ENCODE measurements around the gene SPEN. TPM values are rescaled to one million over a fixed set of nuclear protein-coding genes. Genes with fewer than 3 reads are reported as not detected.
A peak's percentile ranks its signal among the peaks of the same experiment; 100 is the strongest.

The SPEN gene
- polyA plus RNA-seq, 1 donor from 2014 or later: 7.1 TPM

DNA sequence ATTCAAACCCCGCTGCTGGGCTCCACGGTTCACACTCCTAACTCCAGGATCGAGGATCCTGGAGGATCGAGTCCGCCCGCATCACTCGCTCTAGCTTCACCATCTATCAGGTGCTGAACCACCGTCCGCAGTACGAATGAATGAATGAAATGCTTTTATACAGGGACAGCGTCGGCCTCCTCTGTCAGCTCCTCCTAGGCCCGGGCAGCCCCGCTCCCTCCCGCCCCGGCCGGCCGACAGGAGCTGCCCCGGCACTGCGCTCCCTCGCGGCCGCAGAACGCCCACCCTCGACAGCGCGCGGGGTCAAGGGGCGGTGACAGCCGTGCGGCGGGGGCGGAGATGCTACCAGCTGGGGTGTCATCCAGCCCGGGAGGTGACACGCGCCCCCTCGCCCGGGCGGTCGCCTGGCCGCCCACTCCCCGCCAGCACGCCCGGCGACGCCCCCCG is 127.9 kb downstream of the SPEN start:
- peaks cover 29% of the 10 kb centered on the region for H3K79me2 ChIP-seq (replicated peaks; ENCODE audit: insufficient read depth, low read length)
- H3K9me3 ChIP-seq (ENCODE audit: low read length): no peaks in the 10 kb centered on the region
- H3K4me3 ChIP-seq (ENCODE audit: low read length): peak overlapping the region; percentile 73
- TF ChIP-seq, protein P1, sequence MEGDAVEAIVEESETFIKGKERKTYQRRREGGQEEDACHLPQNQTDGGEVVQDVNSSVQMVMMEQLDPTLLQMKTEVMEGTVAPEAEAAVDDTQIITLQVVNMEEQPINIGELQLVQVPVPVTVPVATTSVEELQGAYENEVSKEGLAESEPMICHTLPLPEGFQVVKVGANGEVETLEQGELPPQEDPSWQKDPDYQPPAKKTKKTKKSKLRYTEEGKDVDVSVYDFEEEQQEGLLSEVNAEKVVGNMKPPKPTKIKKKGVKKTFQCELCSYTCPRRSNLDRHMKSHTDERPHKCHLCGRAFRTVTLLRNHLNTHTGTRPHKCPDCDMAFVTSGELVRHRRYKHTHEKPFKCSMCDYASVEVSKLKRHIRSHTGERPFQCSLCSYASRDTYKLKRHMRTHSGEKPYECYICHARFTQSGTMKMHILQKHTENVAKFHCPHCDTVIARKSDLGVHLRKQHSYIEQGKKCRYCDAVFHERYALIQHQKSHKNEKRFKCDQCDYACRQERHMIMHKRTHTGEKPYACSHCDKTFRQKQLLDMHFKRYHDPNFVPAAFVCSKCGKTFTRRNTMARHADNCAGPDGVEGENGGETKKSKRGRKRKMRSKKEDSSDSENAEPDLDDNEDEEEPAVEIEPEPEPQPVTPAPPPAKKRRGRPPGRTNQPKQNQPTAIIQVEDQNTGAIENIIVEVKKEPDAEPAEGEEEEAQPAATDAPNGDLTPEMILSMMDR (IDR thresholded peaks at IDR 0.05; ENCODE audit: poor library complexity, severe bottlenecking): peak; percentile 58
- no peak for TF ChIP-seq POLR2AphosphoS5 (IDR thresholded peaks at IDR 0.05)
- TF ChIP-seq MXI1 (conservative IDR thresholded peaks at IDR 0.05; ENCODE audit: poor library complexity, severe bottlenecking): peak; percentile 45
- TF ChIP-seq RAD21 (conservative IDR thresholded peaks at IDR 0.05): peak; percentile 48
- no peak for TF ChIP-seq EP300 (conservative IDR thresholded peaks at IDR 0.05; ENCODE audit: poor library complexity, severe bottlenecking)
- TF ChIP-seq, protein P2, sequence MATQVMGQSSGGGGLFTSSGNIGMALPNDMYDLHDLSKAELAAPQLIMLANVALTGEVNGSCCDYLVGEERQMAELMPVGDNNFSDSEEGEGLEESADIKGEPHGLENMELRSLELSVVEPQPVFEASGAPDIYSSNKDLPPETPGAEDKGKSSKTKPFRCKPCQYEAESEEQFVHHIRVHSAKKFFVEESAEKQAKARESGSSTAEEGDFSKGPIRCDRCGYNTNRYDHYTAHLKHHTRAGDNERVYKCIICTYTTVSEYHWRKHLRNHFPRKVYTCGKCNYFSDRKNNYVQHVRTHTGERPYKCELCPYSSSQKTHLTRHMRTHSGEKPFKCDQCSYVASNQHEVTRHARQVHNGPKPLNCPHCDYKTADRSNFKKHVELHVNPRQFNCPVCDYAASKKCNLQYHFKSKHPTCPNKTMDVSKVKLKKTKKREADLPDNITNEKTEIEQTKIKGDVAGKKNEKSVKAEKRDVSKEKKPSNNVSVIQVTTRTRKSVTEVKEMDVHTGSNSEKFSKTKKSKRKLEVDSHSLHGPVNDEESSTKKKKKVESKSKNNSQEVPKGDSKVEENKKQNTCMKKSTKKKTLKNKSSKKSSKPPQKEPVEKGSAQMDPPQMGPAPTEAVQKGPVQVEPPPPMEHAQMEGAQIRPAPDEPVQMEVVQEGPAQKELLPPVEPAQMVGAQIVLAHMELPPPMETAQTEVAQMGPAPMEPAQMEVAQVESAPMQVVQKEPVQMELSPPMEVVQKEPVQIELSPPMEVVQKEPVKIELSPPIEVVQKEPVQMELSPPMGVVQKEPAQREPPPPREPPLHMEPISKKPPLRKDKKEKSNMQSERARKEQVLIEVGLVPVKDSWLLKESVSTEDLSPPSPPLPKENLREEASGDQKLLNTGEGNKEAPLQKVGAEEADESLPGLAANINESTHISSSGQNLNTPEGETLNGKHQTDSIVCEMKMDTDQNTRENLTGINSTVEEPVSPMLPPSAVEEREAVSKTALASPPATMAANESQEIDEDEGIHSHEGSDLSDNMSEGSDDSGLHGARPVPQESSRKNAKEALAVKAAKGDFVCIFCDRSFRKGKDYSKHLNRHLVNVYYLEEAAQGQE (IDR thresholded peaks at IDR 0.05; ENCODE audit: borderline replicate concordance): no peak
- no peak for TF ChIP-seq TAF1 (IDR thresholded peaks at IDR 0.05; ENCODE audit: low read depth)
- TF ChIP-seq SMC3 (conservative IDR thresholded peaks at IDR 0.05; ENCODE audit: poor library complexity): peak; percentile 58
- H3K9ac ChIP-seq (ENCODE audit: low read length): peak overlapping the region; percentile 96
- H2AFZ ChIP-seq (ENCODE audit: low read depth, low read length): peak overlapping the region; percentile 92
- no peaks in the 10 kb centered on the region for H3K9me2 ChIP-seq (ENCODE audit: insufficient read depth, low read length)
- H3F3A ChIP-seq (ENCODE audit: insufficient read depth, low read length, poor library complexity, severe bottlenecking): no peaks in the 10 kb centered on the region
- H4K20me1 ChIP-seq (ENCODE audit: insufficient read depth): no peaks in the 10 kb centered on the region
- H3K4me2 ChIP-seq (ENCODE audit: low read length): peak overlapping the region; percentile 99
- H3K27me3 ChIP-seq (ENCODE audit: insufficient read depth, low read depth, low read length): no peaks in the 10 kb centered on the region
- peaks cover 12% of the 10 kb centered on the region for H3K36me3 ChIP-seq (ENCODE audit: insufficient read depth, low read length)
- H3K27ac ChIP-seq (ENCODE audit: low read length): peak overlapping the region; percentile 95

DNA sequence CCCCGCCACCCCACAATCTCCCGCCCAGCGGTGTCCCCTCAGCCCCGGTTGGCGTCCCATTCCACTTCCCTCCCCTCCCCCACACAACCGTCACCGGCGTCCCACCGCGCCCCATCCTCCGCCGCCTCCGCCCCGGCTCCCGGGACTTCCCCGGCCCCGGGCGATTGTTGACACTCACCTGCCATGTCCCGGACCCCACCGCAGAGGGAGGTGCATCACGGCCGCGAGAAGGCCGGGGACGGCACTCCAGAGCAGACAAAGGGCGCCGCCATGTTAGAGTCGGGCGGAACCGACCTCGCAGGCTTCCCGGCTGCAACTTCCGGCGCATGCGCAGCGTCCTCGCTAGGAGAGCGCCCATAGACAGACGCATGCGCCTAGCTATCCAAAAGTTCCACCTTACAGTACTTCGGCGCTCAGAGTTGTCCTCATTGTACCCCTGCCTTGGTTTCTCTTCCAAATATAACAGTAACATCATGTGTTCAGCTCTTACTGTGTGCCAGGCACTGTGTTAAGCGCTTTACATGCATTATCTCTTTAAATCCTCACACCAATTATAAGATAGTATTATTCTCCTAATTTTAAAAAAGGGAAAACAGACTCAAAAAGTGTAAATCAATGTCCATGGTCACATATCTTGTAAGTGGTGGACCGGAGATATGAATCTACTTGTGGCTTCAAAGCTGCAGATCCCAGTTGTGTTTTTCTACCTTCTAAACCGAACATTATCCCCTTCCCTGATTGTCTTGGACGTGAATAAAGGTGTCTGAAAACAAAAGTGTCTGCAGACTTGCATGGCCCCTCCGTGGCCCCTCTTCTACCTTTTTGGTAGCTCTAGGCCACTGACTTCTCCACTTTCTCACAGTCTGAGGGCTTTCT is 128.5 kb downstream of the SPEN start, which contains the start of gene ZBTB17:
ZBTB17 (minus strand) TSS at position 297 of the 876 bp plus-strand sequence. CDS start 27,606 bp downstream, outside the sequence.
- Histone ChIP-seq H3K27ac (ENCODE audit: low read length) (peak within 1 kb of the TSS; percentile 95), H3K79me2 (replicated peaks; ENCODE audit: insufficient read depth, low read length) (peaks cover 29% of the 10 kb centered on the region), H2AFZ (ENCODE audit: low read depth, low read length) (peak within 1 kb of the TSS; percentile 92), H3K9me2 (ENCODE audit: insufficient read depth, low read length) (no peaks in the 10 kb centered on the region), H4K20me1 (ENCODE audit: insufficient read depth) (no peaks in the 10 kb centered on the region), H3K4me3 (ENCODE audit: low read length) (peak within 1 kb of the TSS; percentile 73), H3F3A (ENCODE audit: insufficient read depth, low read length, poor library complexity, severe bottlenecking) (no peaks in the 10 kb centered on the region), H3K36me3 (ENCODE audit: insufficient read depth, low read length) (peaks cover 12% of the 10 kb centered on the region), H3K9ac (ENCODE audit: low read length) (peak within 1 kb of the TSS; percentile 96), H3K27me3 (ENCODE audit: insufficient read depth, low read depth, low read length) (no peaks in the 10 kb centered on the region), H3K4me2 (ENCODE audit: low read length) (peak within 1 kb of the TSS; percentile 99), H3K9me3 (ENCODE audit: low read length) (no peaks in the 10 kb centered on the region)
- TF ChIP-seq POLR2AphosphoS5 (IDR thresholded peaks at IDR 0.05) (peak; percentile 96), EP300 (conservative IDR thresholded peaks at IDR 0.05; ENCODE audit: poor library complexity, severe bottlenecking) (peak; percentile 56), EZH2 (IDR thresholded peaks at IDR 0.05; ENCODE audit: borderline replicate concordance, insufficient read depth, low read length, poor library complexity, severe bottlenecking) (no peak), RAD21 (conservative IDR thresholded peaks at IDR 0.05) (no peak), MXI1 (conservative IDR thresholded peaks at IDR 0.05; ENCODE audit: poor library complexity, severe bottlenecking) (peak; percentile 79), TAF1 (IDR thresholded peaks at IDR 0.05; ENCODE audit: low read depth) (peak; percentile 85)
- TF ChIP-seq, protein P1 (IDR thresholded peaks at IDR 0.05; ENCODE audit: poor library complexity, severe bottlenecking): no peak
- TF ChIP-seq, protein P2 (IDR thresholded peaks at IDR 0.05; ENCODE audit: borderline replicate concordance): no peak

Data from neural cell (in vitro differentiated cells).